ENCODE data around the gene CCL7. TPM values are rescaled to one million over a fixed set of nuclear protein-coding genes. Genes with fewer than 3 reads are reported as not detected.

CCL7 gene
- total and polyA plus RNA-seq, 10 donors: not detected

DNA sequence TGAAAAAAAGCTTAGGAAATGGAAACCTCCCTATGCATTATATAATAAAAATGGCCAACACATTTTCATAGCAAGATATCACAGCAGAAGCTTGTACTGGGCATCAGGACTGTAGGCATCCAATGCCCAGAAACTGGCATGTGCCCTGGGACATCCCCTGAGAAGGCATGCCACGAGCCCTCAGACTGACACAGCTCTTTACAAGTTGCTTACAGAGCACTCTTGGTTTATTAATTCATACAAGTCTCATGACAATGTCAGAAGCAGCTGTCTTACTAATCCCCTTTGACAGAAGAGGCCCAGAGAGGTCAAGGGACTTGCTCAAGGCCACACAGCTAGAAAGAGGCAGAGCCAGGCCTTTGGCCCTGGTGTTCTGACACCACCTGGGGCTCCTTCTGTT is 20.5 kb upstream of the CCL7 start:
- Histone ChIP-seq H3K27me3 (replicated peaks in 1 of 7) (peaks cover 0 to 35% (median 0%) of the 10 kb centered on the region in 7 donors), H3K9me3 (no peaks in the 10 kb centered on the region), H3K4me3 (no peak overlapping the region), H3K27ac (peak overlapping the region in 5 of 8 donors; percentile 42 to 88 (median 47)), H3K36me3 (no peaks in the 10 kb centered on the region), H3K4me1 (peaks cover 16 to 98% (median 60%) of the 10 kb centered on the region in 6 donors)
- intact Hi-C loops (cut with DNase I; ENCODE audit: low total_unique reads): no loop called here
- 29 to 68% (median 51%) methylated on average over 1 of the region's 1 CpG for WGBS, 5 donors
- no peak for DNase-seq
- TF ChIP-seq CTCF (IDR thresholded peaks at IDR 0.05 in 8 of 11, conservative IDR thresholded peaks at IDR 0.05 in 3 of 11): no peak
- no peak for TF ChIP-seq POLR2AphosphoS5 (IDR thresholded peaks at IDR 0.05)
- TF ChIP-seq POLR2A (IDR thresholded peaks at IDR 0.05): no peak

DNA sequence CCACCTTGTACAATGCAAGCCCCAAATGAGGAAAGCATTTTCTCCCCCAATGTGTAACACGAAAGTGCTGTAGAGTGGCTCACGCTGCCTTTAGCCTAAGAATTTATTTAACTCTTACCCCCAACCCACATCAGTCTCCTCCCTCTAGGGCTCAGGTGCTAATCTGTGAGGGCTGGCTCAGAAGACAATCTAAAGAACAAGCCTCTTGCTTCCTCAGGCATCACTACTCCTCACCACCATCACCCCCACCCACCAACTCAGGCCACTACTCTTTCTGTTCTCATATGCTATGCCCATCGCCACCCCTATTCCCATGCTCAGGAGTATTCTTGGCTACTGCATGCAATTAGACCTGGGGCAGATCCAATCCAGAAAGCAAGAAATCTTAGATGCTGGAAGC is 18.8 kb upstream of the CCL7 start:
- TF ChIP-seq POLR2AphosphoS5 (IDR thresholded peaks at IDR 0.05): no peak
- no peak for TF ChIP-seq POLR2A (IDR thresholded peaks at IDR 0.05)
- TF ChIP-seq CTCF (IDR thresholded peaks at IDR 0.05 in 8 of 11, conservative IDR thresholded peaks at IDR 0.05 in 3 of 11): no peak
- intact Hi-C loops (cut with DNase I; ENCODE audit: low total_unique reads): no loop called here
- DNase-seq: no peak
- H3K4me1 ChIP-seq: peaks cover 28 to 94% (median 60%) of the 10 kb centered on the region in 6 donors
- H3K27me3 ChIP-seq (replicated peaks in 1 of 7): peaks cover 0 to 50% (median 0%) of the 10 kb centered on the region in 7 donors
- no peak overlapping the region for H3K4me3 ChIP-seq
- WGBS, 5 donors: 93 to 97% (median 94%) methylated on average over 3 of the region's 3 CpGs
- no peaks in the 10 kb centered on the region for H3K36me3 ChIP-seq
- H3K9me3 ChIP-seq: no peaks in the 10 kb centered on the region
- peak overlapping the region in 2 of 8 donors; percentile 58 to 66 for H3K27ac ChIP-seq

DNA sequence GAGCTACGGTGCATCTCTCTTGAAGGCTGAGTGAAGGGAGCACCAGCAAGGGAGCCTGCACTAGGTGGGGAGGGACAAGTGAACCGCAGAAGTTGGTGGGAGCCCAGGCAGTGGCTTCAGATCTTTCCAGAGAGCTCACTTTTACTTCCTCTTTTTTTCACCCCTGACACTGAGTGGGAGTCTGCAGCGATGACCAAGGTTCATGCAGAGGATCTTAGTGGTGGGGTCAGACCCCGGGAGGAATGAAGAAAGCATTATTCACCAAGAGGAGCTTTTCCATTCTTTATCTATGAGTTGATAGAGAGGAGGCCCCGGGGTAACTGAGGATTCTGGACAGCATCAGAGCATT is 18.0 kb upstream of the CCL7 start:
- H3K4me3 ChIP-seq: no peak overlapping the region
- peaks cover 0 to 53% (median 0%) of the 10 kb centered on the region in 7 donors for H3K27me3 ChIP-seq (replicated peaks in 1 of 7)
- intact Hi-C loops (cut with DNase I; ENCODE audit: low total_unique reads): no loop called here
- H3K4me1 ChIP-seq: peaks cover 28 to 85% (median 57%) of the 10 kb centered on the region in 6 donors
- 13 to 23% (median 21%) methylated on average over 5 of the region's 5 CpGs for WGBS, 5 donors
- no peaks in the 10 kb centered on the region for H3K9me3 ChIP-seq
- no peak for TF ChIP-seq POLR2A (IDR thresholded peaks at IDR 0.05)
- TF ChIP-seq POLR2AphosphoS5 (IDR thresholded peaks at IDR 0.05): no peak
- no peak for TF ChIP-seq CTCF (IDR thresholded peaks at IDR 0.05 in 8 of 11, conservative IDR thresholded peaks at IDR 0.05 in 3 of 11)
- no peaks in the 10 kb centered on the region for H3K36me3 ChIP-seq
- peak overlapping the region in 6 of 8 donors; percentile 36 to 74 (median 62) for H3K27ac ChIP-seq
- no peak for DNase-seq

GRCh38 chr17:34252444-34253138 is 17.4 kb upstream of the CCL7 start:
- Histone ChIP-seq H3K9me3 (no peaks in the 10 kb centered on the region), H3K27me3 (replicated peaks in 1 of 7) (peaks cover 0 to 56% (median 0%) of the 10 kb centered on the region in 7 donors), H3K4me3 (no peak overlapping the region), H3K36me3 (no peaks in the 10 kb centered on the region), H3K4me1 (peaks cover 28 to 80% (median 54%) of the 10 kb centered on the region in 6 donors), H3K27ac (peak overlapping the region in 7 of 8 donors; percentile 36 to 74 (median 58))
- TF ChIP-seq CTCF (IDR thresholded peaks at IDR 0.05 in 8 of 11, conservative IDR thresholded peaks at IDR 0.05 in 3 of 11): no peak
- TF ChIP-seq POLR2AphosphoS5 (IDR thresholded peaks at IDR 0.05): peak in 2 of 3 donors; percentile 72 to 75
- peak; percentile 82 for DNase-seq
- intact Hi-C loops (cut with DNase I; ENCODE audit: low total_unique reads): no loop called here
- WGBS, 5 donors: 39 to 60% (median 57%) methylated on average over 6 of the region's 6 CpGs
